Measurements from ENCODE around the gene RPS15. TPM values are rescaled to one million over a fixed set of nuclear protein-coding genes. Genes with fewer than 3 reads are reported as not detected.
"Not testable (repeated sequence)": the region's sequence is repeated elsewhere in the genome, so short reads cannot be mapped to it uniquely, and the experiment has no call there.

RPS15 gene
- total RNA-seq, 1 donor from 2014 or later, result 1,085 TPM

DNA sequence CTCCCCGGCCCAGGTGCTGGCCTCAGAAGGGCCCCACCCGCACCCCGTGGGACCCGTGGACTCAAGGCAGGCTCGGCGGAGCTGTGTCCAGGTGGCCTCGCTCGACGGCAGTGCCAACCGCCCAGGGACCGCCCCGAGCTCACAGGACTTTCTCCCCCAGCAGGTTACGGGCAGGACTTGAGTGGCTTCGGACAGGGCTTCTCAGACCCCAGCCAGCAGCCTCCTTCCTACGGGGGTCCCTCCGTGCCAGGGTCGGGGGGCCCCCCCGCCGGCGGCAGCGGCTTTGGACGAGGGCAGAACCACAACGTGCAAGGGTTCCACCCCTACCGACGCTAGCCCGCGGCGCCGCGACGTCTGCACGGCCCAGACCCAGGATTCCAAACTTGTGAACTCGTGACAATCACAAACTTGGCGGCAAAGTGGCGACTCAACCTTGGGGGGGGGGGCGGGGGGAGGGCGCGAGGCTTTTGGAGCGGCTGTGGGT, 3.6 kb upstream of the RPS15 start:
- no peak for DNase-seq (ENCODE audit: low spot score)

DNA sequence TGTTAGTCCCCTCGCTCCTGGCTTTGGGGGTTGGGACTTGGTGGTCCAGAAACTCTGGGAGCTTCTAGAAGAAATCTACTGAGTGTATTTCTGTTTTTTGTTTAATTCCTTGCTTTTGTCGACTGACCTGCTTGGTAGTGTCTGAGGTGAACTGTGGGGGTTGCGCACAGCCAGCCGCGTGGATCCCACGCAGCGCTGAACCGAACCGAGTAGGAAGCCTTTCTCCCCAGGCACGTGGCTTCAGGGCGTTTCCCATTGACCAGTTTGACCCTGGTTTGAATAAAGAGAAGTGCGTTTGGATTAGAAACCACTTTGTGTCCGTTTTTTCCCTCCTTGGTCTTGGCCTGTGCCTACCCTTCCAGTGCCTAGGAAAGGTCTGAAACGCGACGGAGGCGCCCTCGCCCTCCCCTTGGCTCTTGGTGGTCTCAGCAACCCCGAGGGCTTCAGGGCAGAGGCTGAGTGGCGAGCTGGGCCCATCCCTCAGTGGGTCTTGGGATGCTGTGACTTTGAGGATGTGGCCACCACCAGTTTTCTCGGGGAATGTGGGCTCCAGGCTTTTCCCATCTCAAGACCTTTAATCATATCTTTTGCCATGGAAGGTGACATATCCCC, 2.7 kb upstream of the RPS15 start:
- no peak for DNase-seq (ENCODE audit: low spot score)

DNA sequence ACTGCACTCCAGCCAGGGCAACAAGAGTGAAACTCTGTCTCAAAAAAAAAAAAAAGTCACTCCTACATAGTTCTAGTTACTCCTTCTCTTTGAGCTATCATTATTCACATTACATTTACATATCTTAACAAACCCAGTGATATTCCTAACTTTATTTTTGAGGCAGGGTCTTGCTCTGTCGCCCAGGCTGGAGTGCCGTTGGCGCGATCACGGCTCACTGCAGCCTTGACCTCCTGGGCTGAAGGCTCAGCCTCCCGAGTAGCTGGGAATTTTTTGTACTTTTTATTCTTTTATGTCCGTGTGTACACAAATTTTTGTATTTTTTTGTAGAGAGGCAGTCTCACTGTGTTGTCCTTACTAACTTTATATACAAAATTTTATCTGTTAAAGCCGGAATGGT, 587 bp upstream of the RPS15 start:
- no peak for DNase-seq (ENCODE audit: low spot score)

DNA sequence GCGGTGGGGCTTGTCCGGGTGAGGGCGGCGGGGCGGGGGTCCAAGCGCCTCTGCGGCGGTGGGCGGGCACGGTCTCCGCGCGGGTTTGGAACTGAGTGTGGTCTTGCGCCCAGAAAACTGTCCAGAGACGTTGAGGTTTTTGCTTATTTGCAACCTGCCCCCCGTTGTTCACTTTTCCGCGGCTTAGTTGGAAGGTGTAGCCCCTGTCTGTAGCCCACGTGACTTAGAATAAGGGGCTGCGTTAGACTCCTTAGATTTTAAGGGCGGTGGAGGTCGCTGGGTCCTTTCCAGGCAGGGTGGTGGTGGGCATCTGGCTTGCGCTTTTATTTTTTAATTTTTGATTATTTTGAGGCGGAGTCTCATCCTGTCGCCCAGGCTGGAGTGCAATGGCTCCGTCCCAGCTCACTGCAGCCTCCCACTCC, 748 bp downstream of the RPS15 start:
- no peak for DNase-seq (ENCODE audit: low spot score)

DNA sequence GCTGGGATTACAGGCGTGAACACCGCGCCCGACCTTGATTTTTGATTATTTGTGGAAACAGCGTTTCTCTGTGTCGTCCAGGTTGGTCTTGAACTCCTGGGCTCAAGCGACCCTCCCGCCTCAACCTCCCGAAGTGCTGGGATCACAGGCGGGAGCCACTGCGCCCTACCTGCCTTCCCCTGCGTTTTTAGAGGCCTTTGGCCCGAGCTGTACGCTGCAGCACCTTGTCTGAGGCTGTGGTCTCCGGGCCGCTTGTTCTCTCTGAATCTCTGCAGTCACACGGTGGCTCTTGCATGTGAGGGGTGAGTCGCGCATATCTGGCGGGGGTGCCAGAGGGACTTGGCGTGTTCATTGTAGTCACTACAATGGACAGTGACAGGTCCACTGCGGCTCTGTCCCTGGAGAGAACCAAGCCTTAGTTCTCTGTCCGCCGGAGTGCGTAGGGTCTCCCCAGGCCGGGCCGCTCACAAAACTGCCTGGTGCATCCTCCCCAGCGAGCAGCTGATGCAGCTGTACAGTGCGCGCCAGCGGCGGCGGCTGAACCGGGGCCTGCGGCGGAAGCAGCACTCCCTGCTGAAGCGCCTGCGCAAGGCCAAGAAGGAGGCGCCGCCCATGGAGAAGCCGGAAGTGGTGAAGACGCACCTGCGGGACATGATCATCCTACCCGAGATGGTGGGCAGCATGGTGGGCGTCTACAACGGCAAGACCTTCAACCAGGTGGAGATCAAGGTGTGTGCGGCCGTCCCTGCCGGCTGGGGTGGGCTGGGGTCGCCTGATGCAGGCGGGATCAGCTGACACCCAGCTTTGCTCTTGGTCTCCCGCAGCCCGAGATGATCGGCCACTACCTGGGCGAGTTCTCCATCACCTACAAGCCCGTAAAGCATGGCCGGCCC, 1.6 kb downstream of the RPS15 start:
- DNase-seq (ENCODE audit: low spot score), result not testable (repeated sequence)

DNA sequence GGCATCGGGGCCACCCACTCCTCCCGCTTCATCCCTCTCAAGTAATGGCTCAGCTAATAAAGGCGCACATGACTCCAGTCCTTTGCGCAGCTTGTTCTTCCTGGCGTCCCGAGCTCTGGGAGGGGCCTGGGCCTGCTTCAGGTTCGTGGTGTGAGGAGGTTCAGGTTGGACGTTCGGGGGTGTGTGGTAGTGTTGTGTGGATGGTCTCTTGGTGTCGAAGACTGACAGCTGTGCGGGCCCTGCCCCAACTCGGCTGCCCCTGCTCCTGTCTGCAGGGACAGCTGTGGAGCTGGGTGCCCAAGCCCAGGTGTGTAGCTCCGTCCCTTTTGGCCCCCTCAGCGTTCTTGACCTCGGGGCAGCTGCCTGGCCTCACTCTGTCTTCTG, 2.2 kb downstream of the RPS15 start:
- DNase-seq (ENCODE audit: low spot score), result no peak

DNA sequence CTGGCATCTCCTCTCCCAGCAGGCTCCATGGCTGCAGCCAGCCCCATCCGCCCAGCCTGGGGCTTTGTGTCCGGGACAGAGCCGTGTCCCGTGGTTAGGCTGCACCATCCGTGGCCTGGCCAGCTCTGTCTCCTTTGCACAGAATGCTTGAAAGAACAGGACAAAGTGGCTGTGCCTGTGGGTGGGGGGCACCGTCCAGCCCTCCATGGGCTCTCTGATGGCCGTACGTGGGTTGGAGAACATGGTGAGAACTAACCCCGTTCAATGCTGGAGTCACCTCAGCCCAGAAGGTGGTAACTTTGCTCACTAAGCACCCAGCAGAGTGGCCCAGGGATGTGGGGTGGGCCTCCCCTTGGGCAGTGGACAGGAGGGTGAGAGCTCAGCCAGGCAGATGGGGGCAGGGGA, 2.8 kb downstream of the RPS15 start:
- DNase-seq (ENCODE audit: low spot score), result no peak

DNA sequence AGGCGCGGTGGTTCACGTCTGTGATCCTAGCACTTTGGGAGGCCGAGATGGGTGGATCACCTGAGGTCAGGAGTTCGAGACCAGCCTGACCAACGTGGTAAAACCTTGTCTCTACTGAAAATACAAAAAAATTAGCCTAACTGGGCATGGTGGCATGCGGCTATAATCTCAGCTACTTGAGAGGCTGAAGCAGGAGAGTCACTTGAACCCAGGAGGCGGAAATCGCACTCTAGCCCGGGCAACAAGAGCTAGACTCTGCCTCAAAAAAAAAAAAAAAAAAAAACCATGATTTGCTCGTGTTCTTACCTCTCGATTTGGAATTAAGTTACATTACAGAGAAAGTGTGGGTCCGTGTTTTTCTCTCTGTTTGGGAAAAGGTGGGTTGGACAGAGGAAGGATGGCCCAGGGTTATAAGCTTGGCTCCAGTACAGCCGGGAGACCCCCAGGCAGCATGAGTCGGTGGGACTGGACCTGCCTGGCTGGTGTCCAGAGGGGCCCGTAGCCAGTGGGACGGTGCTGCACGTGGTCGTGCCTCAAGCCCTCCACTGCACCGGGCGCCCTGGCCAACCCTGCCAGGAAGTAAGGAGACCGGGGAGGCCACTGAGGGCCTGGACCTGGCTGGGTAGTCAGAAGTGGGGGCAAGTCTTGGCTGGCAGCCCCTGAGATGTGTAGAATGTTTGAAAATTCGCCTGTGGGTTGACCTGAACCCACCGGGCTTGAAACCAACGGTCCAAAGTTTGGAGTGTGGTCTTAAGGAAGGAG, 3.7 kb downstream of the RPS15 start:
- DNase-seq (ENCODE audit: low spot score), result no peak

DNA sequence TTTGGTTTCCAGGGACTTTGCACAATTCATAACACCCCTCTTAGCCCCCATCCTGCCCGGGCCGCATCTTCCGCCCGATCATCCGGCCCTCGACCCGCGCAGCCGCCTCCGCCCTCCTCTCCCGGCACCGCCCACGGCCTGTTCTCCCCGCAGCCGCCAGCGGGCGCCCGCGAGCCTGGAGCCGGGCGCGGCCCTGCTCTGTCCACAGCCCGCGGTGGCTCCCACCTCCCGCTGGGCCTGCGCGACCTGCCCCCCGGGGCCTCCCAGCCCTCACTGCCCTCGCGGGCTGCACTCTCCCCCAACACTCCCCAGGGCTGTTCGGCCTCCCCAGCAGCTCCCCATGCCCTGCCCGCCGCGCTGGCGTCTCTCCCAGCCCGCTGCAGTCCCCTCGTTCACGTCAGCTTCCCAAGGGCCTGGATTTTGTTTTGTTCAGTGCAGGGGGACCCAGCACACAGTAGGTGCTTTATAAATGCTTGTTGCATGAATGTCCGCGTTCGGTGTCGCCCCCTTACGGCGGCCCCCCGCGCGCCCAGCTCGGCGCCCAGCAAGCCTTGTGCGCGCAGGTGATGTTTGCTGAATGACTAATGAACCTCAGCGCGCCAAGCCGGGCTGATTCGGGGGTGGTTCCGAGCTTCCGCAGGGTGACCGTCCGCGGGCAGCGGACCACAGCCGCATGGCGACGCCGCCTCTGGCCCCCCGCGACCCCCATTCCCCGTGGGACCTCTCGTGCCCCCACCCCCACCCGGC, 7.2 kb downstream of the RPS15 start:
- DNase-seq (ENCODE audit: low spot score), result peak; percentile 67

DNA sequence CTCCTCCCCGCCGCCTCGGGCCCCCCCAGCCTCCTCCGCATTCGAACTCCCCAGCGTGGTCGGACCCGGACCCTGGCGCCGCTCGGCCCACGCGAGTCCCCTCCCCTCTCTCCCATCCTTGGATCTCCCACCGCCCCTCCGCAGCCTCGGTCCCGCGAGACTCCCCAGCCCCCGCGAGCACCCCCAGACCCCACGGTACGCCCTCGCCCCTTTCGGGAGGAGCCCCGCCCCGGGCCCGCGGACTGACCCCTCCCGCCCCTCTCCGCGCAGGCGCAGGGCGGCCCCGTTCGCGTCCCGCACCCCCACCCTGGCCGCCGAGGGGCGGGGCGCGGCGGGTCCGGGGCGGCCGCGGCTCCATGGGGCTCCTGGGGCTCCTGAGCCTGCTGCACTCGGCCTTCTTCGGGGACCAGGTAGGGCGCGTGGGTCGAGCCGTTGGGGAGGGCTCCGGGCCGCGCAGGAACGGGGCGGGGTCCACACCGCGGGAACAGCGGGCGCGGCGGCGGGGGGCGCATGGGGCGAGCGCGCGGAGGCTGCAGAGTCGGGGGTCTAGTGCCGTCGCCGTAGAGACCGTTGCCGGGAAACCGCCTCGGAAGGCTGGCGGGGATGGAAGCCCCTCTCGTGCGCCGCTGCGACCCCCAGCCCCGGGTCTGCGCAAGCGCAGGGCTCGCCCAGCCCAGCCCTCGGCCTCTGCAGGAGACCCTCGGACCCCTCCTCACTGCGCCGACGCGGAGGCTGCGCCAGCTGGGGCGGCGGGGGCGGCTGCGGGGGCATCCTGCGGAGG, 7.9 kb downstream of the RPS15 start:
- no peak for DNase-seq (ENCODE audit: low spot score)

DNA sequence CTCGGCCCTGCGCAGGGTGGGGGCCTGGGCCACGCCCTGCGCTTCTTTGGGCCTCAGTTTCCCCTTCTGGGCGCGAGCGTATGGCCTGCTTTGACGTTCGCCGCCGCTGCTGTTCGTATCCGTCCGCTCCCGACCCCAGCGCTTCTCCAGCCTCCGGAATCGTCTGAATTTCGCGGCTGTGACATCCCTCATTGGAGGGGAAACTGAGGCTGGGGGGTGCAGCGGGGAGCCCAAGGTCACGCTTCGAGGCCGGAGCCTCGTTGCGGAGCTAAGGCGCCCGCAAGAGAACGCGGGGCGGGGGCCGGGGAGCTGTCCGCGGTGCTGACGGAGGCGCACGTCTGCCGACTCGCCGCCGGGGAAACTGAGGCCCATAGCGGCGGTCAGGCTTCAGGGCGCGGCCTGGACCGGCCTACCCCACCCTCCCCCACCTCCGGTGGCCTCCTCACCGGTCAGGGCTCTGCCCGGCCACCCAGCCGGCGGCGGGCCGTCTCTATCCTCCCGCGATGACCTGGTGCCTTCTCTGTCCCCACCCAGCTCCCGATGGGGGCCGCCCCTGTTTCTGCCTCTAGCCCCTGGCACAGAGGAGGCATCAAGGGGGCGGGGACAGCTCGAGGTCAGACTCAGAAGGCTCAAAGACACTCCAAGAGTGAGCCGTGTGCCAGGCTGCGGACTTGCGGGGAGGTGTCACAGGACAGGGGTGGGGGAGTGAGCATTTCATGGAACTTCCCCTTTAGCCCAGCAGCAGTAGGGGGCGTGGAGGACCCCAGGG, 8.7 kb downstream of the RPS15 start:
- no peak for DNase-seq (ENCODE audit: low spot score)

DNA sequence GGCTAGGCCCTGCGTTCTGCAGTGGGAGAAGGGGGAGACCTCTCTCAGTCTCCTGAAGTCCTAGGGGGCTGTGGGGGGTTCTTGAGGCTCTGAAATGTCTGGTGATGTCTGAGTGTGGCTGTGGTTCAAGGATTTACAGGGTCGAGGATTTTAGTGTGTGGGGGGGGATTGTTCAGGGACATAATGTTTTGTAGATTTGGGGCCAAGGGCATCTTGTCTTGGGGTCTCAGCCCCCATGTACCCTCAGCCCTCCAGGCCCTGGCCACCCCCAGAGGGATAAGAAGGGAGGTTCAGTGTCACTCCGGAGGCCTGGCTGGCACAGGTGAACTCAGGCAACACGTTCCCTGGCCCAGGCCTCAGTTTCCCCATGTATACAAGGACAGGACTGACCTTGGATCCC, 9.3 kb downstream of the RPS15 start:
- DNase-seq (ENCODE audit: low spot score), result no peak

DNA sequence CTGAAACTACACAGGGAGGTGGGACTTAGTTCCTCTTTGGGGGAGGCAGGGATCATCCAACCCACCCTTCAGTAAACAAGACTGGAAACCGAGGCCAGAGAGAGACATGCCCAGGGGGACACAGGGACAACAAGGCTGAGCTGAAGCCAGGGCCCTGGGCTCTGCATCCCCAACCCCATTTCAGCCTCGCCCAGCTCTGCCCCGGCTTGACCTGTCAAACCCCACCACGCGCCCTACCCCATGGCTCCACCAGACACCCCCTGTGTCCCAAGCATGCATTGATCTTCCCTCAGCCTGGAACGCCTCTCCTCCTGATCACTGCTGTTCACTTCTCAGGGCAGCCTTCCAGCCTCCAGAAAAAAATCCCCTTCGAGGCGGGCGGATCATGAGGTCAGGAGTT, 9.7 kb downstream of the RPS15 start:
- no peak for DNase-seq (ENCODE audit: low spot score)

DNA sequence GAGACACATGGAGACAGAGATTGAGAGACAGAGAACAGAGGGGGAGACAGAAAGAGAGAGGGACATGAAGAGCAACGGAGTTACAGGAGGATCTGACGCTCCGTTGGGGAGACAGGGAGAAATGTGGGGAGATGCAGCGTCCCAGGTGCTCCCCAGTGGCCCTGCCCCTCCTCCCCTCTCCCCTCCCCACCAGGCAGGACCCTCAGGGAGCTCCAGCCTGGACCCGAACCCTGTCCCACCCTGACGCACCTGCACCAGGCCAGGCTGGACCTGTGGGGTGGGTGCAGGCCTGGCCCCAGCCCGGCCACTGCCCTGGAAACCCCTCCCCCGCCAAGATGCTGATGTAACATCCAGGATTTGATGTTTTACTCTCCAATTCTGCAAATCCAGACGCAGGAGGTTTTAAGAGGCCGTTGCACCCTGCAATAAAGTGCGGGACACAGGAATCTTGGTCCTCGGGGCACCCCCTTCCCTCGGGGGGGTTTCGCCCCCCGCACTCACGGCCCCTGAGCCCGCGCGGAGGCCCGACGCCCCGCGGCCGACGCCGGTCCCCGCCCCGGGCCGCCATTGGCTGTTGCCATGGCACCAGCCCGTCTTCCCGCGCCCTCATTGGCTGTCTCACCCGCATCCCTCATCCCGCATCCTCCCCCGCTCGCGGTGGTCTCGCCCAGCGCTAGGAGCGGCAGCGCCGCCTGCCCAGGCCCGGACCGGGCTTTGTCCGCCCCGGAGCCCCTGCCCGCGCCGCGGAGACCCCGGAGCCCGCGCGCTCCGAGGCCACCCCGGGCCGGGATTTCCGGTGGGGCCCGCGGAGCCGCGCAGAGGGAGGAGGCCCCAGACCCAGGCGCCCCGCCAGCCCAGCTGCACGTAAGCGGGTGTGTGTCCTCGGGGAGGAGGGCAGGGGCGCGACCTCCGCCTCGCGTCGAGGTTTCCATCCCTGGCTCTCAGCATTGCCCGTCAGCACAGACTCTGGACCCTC, 11.6 kb downstream of the RPS15 start, which contains the start of gene APC2:
Gene APC2 (plus strand): TSS at position 655 of the 976 bp plus-strand sequence. CDS start 2,881 bp downstream, outside the sequence.
- DNase-seq (ENCODE audit: low spot score), result no peak

DNA sequence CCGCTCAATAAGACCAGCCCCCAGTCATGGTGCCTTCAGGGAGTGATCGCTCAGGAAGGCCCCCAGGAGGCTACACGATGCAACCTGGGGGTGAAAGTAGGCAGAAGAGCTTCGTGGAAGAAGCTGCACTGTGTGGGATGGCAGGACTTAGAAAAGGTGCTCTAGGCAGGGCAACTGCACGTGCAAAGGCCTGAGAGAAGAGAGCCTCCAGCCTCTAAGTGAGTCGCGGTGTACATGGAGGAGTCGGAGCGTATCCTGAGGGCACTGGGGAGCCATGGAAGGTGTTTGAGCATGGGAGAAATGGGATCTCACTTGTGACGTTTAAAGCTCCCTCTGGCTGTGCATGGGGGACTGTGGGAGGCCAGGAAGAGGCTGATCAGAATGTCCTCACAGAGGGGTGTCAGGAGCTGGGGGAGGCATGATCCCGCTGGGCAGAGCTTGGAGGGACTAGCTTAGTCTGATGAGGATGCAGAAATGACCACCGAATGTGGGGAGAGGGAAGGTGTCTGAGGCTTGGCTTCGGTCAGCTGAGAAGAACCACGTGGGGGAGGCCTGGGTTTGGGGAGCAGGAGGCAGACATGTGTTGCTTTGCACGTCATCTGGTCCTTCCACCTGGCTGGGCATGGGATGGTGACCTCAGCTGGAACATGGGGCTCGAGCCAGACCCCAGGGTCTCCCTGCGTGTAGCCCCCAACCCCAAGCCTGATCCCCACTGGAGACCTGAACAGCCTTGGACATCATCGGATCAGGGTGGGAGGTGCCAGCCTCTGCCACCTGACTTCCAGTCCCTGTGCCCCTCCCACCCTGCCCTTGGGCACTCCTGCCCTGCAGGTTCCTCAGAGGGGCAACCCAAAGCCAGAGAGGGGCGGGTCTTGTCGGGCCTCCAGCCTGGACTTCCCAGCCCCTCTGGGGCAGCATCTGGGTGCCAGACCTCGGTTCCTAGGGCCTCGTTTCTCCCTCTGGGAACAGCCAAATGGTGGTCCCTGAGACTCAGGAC, 12.8 kb downstream of the RPS15 start:
- DNase-seq (ENCODE audit: low spot score), result no peak

DNA sequence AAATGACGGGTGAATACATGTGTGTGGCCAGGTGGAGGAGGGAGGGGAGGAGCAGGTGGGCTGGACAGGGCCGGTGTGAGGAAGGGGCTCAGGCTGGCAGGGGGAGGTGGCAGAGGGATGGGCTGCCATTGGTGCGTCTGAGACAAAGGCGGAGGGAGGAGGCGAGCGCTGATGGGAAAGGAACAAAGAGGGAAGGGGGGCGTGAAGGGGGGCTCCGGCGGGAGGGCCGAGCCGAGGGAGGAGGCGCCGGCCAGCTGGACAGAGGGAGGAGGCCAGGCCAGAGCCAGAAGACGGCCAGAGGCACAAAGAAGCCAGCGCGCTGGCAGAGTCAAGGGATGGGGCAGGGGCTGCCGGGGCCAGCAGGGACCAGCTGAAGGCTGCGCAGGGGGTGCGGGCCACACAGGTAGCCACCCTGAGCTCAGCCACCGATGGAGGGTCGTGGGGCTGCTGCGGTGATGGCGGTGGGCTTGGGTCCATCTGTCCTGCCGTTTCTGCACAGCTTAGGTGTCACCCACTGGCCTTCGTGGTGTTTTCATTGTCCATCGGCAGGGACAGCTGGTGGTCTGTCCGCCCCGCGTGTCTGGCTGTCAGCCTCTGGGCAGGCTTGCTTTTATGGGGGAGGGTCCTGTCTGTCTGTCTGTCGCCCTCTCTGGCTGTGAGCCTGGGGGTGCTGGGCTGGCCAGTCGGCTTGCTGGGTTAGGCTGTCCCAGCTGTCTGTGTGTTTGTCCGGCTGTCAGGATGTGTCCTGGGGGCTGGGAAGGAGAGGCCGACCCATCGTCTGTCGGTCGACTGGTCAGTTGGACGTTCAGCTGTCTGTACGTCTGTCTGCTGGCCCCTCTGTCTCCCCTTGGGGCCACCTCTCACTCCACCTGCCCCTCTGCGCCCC, 14.0 kb downstream of the RPS15 start:
- DNase-seq (ENCODE audit: low spot score), result no peak
